ENCODE results near the gene CHID1.

The CHID1 gene

GRCh38 chr11:925158-925495 lies 14.5 kb upstream of the CHID1 start:
- Histone ChIP-seq H3K4me3 (ENCODE audit: low read length) (peak overlapping the region; percentile 55), H3K27me3 (ENCODE audit: control insufficient read depth, low read length) (no peaks in the 10 kb centered on the region), H3K79me2 (ENCODE audit: control insufficient read depth, low read length) (peaks cover 40% of the 10 kb centered on the region), H3K36me3 (ENCODE audit: control insufficient read depth, low read length) (peaks cover 8% of the 10 kb centered on the region), H3F3A (ENCODE audit: control insufficient read depth, insufficient read depth) (0 out of 2 replicates have a peak, but pooled peaks cover 2% of the 10 kb centered on the region), H3K9me2 (replicated peaks; ENCODE audit: control insufficient read depth, low read length) (no peaks in the 10 kb centered on the region), H3K9me3 (ENCODE audit: control insufficient read depth, insufficient read depth, low read length) (no peaks in the 10 kb centered on the region), H3K27ac (ENCODE audit: low read depth, low read length) (no peak overlapping the region), H3K4me1 (ENCODE audit: control insufficient read depth, low read length) (peaks cover 14% of the 10 kb centered on the region), H3K4me2 (ENCODE audit: low read length) (peak overlapping the region; percentile 42), H4K20me1 (ENCODE audit: control insufficient read depth, insufficient read depth, low read depth, low read length) (no peaks in the 10 kb centered on the region; the same call in 1 of the 2 replicates)
- TF ChIP-seq CTCF (IDR thresholded peaks at IDR 0.05; ENCODE audit: low read depth, low read length, poor library complexity, severe bottlenecking) (no peak), EZH2phosphoT487 (IDR thresholded peaks at IDR 0.05; ENCODE audit: borderline replicate concordance, low read length) (no peak)

- no peaks in the 10 kb centered on the region for H3K9me2 ChIP-seq (replicated peaks; ENCODE audit: control insufficient read depth, low read length)
- peaks cover 14% of the 10 kb centered on the region for H3K4me1 ChIP-seq (ENCODE audit: control insufficient read depth, low read length)
- H4K20me1 ChIP-seq (ENCODE audit: control insufficient read depth, insufficient read depth, low read depth, low read length), result no peaks in the 10 kb centered on the region; the same call in 1 of the 2 replicates
- no peaks in the 10 kb centered on the region for H3K27me3 ChIP-seq (ENCODE audit: control insufficient read depth, low read length)
- H3K4me3 ChIP-seq (ENCODE audit: low read length), result no peak overlapping the region
- no peak overlapping the region for H3K4me2 ChIP-seq (ENCODE audit: low read length)
- no peak overlapping the region for H3K27ac ChIP-seq (ENCODE audit: low read depth, low read length)
- H3K9me3 ChIP-seq (ENCODE audit: control insufficient read depth, insufficient read depth, low read length), result no peaks in the 10 kb centered on the region
- peaks cover 35% of the 10 kb centered on the region for H3K79me2 ChIP-seq (ENCODE audit: control insufficient read depth, low read length)
- peaks cover 8% of the 10 kb centered on the region for H3K36me3 ChIP-seq (ENCODE audit: control insufficient read depth, low read length)
- TF ChIP-seq CTCF (IDR thresholded peaks at IDR 0.05; ENCODE audit: low read depth, low read length, poor library complexity, severe bottlenecking) (no peak), EZH2phosphoT487 (IDR thresholded peaks at IDR 0.05; ENCODE audit: borderline replicate concordance, low read length) (no peak)
- 0 out of 2 replicates have a peak, but pooled peaks cover 2% of the 10 kb centered on the region for H3F3A ChIP-seq (ENCODE audit: control insufficient read depth, insufficient read depth)
Measured at GRCh38 chr11:924406-925157, 14.0 kb upstream of the CHID1 start.

- H3K36me3 ChIP-seq (ENCODE audit: control insufficient read depth, low read length), result peaks cover 8% of the 10 kb centered on the region
- no peaks in the 10 kb centered on the region for H3K9me3 ChIP-seq (ENCODE audit: control insufficient read depth, insufficient read depth, low read length)
- no peak overlapping the region for H3K4me2 ChIP-seq (ENCODE audit: low read length)
- no peak overlapping the region for H3K27ac ChIP-seq (ENCODE audit: low read depth, low read length)
- no peak overlapping the region for H3K4me3 ChIP-seq (ENCODE audit: low read length)
- no peaks in the 10 kb centered on the region for H3K9me2 ChIP-seq (replicated peaks; ENCODE audit: control insufficient read depth, low read length)
- peaks cover 18% of the 10 kb centered on the region for H3K4me1 ChIP-seq (ENCODE audit: control insufficient read depth, low read length)
- H3K79me2 ChIP-seq (ENCODE audit: control insufficient read depth, low read length), result peaks cover 28% of the 10 kb centered on the region
- H4K20me1 ChIP-seq (ENCODE audit: control insufficient read depth, insufficient read depth, low read depth, low read length), result no peaks in the 10 kb centered on the region; the same call in 1 of the 2 replicates
- 0 out of 2 replicates have a peak, but pooled peaks cover 2% of the 10 kb centered on the region for H3F3A ChIP-seq (ENCODE audit: control insufficient read depth, insufficient read depth)
- no peak for TF ChIP-seq EZH2phosphoT487 (IDR thresholded peaks at IDR 0.05; ENCODE audit: borderline replicate concordance, low read length)
- TF ChIP-seq CTCF (IDR thresholded peaks at IDR 0.05; ENCODE audit: low read depth, low read length, poor library complexity, severe bottlenecking), result no peak
- no peaks in the 10 kb centered on the region for H3K27me3 ChIP-seq (ENCODE audit: control insufficient read depth, low read length)
Measured at GRCh38 chr11:923691-924405, 13.2 kb upstream of the CHID1 start.
